ENCODE results near the gene GCC1.
A peak's percentile ranks its signal among the peaks of the same experiment; 100 is the strongest.

GCC1 gene, protein sequence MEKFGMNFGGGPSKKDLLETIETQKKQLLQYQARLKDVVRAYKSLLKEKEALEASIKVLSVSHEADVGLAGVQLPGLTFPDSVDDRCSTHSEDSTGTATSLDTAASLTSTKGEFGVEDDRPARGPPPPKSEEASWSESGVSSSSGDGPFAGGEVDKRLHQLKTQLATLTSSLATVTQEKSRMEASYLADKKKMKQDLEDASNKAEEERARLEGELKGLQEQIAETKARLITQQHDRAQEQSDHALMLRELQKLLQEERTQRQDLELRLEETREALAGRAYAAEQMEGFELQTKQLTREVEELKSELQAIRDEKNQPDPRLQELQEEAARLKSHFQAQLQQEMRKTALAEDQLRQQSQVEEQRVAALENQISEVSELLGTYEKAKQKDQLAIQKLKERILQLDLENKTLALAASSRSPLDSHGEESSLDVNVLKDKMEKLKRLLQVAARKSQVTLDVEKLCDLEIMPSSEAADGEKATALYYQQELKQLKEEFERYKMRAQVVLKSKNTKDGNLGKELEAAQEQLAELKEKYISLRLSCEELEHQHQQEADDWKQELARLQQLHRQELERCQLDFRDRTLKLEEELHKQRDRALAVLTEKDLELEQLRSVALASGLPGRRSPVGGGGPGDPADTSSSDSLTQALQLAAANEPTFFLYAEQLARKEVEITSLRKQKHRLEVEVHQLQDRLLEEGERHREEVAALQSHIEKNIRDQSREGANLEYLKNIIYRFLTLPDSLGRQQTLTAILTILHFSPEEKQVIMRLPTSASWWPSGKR

DNA sequence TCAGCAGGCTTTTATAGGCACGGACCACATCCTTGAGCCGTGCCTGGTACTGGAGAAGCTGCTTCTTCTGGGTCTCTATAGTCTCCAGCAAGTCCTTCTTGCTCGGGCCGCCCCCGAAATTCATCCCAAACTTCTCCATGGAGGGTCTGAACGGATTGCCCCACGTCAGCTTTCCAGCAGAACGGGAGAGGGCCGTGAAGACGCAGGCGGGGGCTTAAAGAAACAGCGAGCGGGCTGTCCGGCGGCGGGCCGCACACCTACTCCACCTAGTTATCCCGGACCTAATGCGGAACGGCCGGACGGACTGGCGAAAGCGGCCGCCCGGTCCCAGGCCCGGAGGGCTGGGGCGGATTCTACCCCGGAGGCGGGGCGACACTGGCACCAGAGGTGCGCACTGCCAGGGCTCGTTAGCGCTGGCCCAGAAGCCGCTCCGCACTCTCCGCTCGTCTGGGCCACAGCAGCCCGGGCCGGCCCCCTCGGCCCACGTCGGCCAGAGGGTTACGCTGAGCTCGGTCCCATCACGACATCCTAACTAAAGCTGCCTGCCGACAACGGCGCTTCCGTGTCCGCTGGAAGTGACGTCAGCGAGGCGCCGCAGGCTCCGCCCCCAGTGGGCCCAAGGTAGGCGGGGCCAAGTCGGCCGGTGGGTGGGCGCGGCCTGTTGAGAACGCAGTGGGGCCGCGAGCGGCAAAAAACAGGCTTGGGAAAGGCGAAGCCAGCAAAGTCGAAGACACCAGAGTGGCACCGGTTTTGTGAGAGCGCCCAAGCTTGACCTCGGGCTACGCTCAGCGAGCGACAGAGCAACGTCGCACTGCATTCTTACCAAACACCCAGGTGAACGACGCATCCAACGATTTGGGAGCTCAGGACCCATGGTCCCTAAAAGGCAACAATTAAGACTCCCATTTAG lies at the start of gene GCC1:
Gene GCC1 (minus strand): TSS at position 553 of the 910 bp plus-strand sequence. CDS start 414 bp downstream, at position 139.
- DNase-seq (ENCODE audit: low spot score): peak; percentile 89

DNA sequence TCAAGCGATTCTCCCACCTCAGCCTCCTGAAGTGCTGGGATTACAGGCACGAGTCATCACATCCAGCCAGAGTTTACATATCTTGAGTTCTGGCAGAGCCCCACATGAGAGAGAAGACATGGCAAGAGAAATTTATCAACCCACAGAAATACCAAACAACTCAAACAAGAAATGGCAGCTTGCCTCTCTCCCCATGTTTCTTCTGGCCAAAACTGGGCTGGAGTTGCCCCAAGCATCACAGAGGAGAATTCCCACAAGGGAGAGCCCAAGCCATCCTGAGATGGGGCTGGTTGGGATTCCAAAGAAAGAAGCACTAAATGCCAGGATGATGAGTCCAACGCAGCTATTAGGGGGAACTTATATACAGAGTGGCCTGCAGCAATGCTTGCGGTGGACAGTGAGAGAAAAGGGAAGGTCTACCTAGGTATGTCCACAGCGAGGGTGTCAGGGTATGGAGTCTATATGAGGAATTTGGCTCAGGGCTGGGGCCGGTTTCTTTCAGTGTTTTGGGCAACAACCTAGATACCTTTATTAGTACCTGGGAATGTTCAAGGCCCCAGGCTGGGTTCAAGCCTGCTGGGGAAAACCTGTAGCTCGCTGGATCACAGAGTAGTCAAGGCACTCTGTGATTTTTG lies 47.0 kb upstream of the GCC1 start:
- no peak for DNase-seq (ENCODE audit: low spot score)

DNA sequence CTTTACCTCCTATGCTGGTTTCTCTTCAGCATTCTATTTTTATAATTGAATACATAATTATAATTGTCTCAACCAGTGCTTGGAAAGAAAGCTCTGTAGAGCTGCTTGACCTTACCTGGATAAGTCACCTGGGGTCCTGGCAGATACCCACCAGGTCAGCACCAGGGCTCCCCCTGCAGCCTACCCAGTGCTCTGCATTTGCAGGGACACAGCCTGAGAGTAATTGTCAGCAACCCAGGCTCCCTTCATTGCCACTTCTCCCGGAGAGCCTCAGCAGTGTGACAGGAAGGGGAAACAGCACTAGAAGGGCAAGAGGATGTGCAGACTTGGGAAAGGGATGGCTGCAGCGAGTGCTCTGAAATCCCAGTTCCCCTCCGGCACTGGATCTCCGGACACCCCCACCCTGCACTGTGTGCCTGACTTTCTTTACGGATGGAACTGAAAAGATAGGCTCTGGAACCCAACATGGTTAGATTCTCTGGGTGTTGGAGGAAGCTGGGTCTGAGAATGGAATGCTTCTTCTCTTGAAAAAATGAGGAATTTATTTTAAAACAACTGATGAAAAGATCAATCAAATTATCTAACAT lies 44.0 kb upstream of the GCC1 start:
- peak; percentile 11 for DNase-seq (ENCODE audit: low spot score)

DNA sequence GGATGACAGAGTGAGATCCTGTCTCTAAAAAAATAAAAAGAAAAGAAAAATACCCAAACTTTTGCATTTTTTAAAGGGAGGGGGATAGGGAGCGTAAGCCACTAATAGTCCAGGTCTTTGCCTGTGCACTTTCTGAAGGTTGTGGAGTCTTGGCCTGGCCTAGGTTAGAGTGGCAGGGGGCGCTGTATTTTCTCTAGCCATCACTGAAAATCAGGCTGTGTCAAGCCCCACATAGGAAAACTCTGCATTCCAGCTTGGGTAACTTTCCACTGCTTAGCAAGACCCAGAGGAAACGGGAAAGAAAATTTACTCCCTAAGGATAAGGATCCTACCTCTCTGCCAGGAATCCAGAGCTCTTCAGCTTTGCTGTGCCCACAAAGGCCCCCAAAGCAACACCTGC lies 43.0 kb upstream of the GCC1 start:
- no peak for DNase-seq (ENCODE audit: low spot score)

DNA sequence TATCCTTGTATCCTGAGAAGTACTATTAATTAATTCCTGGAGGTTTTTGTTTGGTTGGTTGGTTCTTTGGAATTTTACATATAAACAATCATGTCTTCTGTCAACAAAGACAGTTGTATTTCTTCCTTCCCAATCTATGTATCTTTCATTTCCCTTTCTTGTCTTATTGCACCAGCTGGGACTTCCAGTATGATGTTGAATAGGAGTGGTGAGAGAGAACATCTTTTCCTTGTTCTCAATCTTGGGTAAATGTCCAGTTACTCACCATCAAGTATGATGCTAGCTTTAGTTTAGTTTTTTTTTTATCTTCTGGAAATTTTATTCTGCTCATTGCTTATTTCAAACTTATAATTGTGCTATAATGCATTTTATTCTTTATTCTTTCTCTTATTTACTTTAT lies 39.9 kb upstream of the GCC1 start:
- DNase-seq (ENCODE audit: low spot score): no peak

DNA sequence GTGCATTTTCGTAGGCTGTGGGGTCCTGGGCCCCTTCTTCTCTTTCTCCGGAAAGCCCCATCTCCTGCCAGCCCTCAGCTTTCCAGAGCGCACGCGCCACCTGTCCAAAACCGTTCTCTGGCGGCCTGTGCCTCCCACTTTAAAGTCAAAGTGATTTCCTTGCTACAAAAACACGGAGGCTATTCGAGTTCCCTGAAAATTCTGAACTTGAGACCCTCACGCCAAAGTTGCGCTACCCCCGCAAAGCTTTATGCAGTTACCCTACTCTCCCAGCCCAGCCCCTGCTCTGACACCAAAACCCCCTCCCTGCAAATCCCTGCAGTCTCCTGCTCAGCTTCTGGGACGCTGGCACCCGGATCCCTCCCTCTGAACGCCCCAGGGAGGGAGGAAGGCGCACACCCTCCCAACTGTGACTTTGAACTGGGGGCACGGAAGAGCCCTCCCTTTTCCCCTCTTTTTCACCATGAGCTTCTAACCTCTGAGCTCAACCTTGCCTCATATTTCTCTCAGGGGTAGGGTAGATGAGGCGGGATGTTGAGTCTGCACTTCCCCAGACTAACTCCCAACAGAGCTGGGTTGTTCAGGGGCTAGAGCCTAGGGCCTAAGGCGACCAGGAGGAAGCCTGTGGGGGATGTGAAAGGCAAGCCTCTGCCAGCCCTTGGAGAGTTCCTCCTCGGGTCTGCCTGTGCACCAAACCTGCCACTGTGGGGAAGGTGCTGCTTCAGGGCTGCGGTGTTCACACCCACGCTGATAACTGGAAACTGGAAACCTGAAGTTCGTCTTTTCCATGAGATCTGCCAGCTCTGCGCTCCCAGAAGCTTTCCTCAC lies 35.2 kb upstream of the GCC1 start:
- DNase-seq (ENCODE audit: low spot score): no peak

DNA sequence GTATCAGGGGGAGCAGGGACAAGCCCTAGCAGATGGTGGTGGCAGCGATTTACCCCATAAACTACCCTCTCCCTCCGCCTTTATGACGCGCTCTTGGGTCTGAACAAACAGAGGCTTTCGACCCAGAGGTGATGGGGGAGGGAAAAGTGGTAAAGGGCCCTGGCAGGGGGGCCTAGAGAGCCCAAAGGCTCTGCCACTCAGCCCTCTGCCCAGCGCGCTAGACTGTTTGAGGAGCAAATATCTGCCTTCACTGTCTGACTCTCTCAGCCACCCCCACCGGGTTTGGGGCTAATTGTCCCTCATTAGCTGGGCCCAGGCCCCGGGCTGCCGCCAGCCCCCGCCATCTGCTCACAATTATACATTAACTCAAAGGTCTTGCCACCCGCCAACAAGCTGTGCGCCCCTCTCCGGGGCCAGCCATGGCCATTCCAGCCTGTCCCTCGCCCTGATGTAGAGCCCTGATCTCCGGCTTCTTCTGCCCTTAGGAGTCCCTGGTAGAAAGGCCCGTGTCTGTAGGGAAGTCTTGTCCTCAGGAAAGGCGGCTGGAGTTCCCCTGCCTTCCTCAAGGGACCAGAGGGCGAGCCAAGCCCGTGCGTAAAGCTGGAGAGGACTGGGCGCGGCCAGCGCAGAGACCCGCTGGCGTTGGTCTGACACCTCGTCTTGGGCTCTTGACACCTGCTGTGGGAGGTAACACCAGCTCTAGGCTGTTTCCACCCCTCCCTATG lies 34.4 kb upstream of the GCC1 start:
- DNase-seq (ENCODE audit: low spot score): no peak

DNA sequence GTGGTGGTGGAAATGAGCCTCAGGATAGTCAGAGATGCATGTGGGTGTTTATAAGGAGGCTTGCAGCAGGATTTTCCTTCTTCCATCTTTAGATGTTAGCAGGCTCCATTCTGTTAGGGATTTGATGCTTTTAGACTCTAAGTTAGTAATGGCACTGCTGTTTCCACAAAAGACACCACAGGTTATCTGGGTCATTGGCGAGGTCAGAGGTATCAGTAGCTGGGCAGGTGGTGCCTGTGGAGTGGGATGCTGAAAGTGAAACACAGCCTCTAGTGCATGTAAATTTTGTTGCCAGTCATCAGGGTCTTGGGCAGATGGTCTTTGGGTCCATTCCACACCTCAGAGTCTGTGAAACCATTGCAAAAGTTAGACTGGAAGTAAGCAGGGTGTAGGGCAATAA lies 33.4 kb upstream of the GCC1 start:
- DNase-seq (ENCODE audit: low spot score): no peak

DNA sequence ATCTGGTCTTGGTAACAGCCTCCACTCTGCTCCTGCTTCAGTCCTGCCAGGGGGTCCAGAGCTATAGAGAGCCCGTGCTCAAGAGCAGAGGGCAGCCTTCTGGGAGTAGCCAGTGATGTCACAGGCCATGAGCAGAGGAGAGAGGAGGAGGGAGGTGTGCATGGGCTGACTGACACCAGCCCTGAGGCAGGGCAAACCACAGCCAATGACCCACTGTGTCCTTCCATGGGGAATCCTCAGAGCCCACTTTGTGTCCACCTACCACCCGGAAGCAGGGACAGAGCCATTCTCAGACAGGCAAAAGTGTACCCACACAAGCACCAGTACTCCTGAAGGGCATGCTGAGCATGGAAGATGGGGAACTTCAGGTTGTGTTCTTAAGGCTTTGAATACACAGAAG lies 32.6 kb upstream of the GCC1 start, which contains the start of gene PAX4:
Gene PAX4 (minus strand): TSS at position 101 of the 400 bp plus-strand sequence. CDS start 2,214 bp downstream, outside the sequence.
- no peak for DNase-seq (ENCODE audit: low spot score)

DNA sequence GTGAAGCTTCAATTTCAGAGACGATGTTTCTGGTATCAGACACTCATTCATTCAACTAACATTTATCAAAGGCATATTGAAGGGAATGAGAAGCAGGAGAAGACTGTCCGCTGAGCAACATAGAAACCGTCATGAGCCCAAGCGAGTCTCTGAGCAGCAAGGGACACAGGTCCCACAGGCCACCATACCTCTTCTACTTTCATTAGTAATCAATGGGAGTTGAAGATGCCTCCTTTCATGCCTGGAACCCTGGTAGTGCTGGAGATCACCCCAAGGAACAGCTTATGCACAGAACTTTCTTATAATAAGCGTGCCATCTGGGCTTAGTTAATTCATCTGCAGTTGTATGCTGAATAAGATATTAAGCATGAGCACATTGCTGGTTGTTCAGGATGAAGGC lies 31.3 kb upstream of the GCC1 start:
- no peak for DNase-seq (ENCODE audit: low spot score)

DNA sequence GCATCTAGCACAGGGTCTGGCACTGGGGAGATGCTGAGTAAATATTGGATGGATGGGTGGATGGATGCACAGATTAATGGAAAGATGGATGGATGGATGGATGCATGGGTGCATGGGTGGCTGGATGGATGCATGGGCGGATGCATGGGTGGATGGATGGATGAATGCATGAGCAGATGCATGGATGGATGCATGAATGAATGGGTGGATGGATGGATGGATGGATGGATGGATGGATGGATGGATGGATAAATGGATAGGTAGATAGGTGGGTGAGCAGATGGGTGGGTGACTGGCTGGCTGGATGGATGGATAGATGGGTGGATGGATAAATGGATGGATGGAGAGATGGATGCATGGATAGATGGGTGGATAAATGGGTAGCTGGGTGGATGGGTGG lies 26.9 kb upstream of the GCC1 start:
- DNase-seq (ENCODE audit: low spot score): no peak

DNA sequence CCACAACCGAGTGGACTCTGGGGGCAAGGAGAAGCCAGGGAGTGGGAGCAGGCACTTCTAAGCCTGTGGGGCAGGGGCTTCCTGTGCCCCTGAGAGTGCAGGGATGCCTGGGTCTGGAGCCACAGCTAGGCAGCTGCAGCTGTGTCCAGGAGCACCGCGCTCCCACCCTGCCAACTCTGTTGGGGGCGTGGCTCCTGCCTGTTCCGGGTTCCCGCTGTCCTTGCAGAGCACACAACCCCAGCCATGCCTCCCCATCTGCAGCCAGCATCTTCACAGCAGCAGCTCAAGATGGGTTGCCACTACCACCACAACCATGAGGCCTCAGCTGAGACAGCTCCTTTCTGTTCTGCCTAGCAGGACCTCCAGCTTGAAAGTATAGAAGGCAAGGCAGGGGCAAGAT lies 23.9 kb upstream of the GCC1 start:
- DNase-seq (ENCODE audit: low spot score): no peak

DNA sequence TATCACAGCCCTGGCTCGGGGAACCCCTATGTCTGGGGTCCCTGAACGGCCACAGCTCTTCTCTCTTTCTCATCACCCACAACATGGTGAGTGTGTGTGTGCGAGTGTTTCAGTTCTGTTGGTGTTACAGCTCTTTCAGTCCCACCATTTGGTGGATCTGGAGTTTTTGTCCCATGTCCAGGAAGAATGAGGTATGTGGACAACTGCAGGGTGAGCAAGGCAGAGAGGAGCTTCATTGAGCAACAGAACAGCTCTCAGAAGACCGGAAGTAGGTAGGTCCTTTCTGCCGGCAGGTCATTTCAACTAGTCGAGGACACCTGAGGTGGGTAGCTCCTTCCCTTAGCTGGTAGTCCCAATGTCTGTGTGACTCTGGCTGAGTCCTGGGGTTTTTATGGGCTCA lies 23.1 kb upstream of the GCC1 start:
- no peak for DNase-seq (ENCODE audit: low spot score)

DNA sequence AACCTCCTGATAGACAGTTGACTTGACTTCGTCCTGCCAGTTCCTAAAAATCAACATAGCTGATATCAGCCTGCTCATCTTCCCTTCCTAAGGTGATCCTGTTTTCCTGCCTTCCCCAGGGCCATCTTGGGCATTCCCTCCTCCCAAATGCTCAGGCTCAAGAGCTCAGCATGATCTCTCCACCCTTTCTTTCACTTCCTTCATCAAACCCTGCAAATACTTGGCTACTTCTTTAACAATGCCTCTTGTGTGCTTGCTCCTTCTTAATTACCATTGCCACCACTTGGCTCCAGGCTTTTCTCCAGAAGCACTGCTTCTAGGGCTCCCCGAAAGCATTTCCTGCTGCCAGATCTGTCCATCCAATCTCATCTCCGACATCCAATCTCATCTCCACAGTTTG lies 15.5 kb upstream of the GCC1 start:
- no peak for DNase-seq (ENCODE audit: low spot score)

DNA sequence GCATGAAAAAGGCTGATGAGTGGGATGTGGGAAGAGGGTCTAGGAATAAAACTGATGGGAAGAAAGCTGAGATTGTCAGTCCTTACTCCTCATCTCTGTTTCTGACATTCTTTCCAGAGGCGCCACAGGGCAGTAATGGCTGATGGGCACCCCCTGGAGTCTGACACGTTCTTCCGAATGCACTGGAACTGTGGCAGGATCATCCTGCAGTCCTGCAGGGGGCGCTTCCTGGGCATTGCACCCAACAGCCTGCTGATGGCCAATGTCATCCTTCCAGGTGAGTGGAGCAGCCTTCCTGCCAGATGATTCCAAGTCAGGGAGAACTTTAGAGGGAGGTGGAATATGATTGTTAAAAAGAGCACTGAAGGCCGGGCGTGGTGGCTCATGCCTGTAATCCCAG lies 12.9 kb upstream of the GCC1 start:
- no peak for DNase-seq (ENCODE audit: low spot score)

DNA sequence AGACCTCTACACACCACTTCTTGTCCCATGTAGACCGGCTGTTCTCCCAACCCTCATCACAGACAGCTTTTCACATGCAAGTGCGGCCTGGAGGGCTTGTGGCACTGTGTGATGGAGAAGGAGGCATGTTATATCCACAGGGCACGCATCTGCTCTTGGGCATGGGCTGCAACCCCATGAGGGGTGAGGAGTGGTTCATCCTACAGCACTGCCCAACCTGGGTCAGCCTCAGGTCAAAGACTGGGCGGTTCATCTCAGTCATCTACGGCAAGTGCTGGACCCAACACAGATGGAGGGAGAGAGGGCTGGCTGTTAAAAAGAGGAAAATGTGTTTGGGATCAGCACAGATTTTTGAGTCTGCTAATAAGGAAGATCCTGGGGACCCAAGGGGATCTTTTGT lies 10.3 kb upstream of the GCC1 start:
- no peak for DNase-seq (ENCODE audit: low spot score)

DNA sequence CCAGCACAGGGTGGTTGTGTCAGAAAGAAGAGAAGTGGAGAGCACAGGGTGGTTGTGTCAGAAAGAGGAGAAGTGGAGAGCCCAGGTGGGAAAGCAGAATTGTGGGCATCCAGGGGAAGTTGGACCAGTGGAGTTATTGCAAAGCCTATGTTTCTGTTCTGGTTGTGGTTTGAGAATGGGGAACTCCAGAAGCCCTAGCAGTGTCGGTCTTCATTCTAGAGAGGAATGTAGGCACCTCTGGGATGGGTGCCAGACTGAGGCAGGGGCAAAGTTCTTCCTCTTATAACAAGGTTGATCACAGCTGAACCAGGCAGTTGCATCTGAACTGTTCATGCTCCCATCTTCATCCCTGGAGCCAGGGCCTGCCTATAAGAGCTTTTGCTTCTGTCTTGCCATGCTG lies 9.1 kb upstream of the GCC1 start:
- no peak for DNase-seq (ENCODE audit: low spot score)

DNA sequence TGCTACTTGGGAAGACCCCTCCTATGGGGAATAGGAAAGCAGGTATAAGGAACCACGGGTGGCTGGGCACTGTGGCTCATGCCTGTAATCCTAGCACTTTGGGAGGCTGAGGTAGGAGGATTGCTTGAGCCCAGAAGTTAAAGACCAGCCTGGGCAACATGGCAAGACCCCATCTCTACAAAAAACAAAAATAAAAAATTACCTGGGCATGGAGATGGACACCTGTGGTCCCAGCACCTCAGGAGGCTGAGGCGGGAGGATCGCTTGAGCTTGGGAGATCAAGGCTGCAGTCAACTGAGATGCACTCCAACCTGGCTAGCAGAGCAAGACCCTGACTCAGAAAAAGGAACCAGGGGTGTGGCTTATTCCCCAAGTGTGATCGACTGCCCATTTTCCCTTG lies 7.2 kb upstream of the GCC1 start:
- no peak for DNase-seq (ENCODE audit: low spot score)

DNA sequence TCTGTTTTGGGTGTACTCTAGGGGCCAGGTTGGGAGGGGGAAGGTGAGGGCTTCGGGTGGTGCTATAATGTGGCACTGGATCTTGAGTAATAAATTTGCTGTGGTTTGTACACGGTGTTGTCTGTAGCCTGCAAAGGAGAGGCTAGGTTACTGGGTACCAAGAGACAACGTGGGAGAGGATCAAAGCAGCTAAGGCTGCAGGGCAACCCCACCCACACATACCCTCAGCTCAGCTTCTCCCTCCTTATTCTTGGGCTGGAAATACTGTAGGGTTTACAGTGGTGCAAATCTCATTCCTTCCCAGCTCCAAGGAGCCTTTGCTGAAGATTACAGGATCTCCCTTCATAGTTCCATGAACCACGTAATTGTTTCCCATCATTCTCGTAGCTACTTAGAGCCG lies 6.2 kb upstream of the GCC1 start:
- DNase-seq (ENCODE audit: low spot score): no peak

DNA sequence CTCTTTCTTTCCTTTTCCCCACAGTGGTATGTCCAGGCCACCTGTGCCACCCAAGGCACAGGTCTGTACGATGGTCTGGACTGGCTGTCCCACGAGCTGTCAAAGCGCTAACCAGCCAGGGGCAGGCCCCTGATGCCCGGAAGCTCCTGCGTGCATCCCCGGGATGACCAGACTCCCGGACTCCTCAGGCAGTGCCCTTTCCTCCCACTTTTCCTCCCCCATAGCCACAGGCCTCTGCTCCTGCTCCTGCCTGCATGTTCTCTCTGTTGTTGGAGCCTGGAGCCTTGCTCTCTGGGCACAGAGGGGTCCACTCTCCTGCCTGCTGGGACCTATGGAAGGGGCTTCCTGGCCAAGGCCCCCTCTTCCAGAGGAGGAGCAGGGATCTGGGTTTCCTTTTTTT lies 5.8 kb upstream of the GCC1 start:
- no peak for DNase-seq (ENCODE audit: low spot score)

Data from CD4-positive, alpha-beta T cell treated with Interleukin-6 at 100 ng/mL for 8 hours (primary cell).